GM13977 (cell line): ENCODE measurements around the gene BBS5.

ENCODE experiments used
- DNase-seq: peaks from one replicate; pipeline ENCODE4 v3.0.0; 2012; ENCODE audit warnings: low spot score
- CTCF ChIP-seq: IDR thresholded peaks from 2 replicates; pipeline ENCODE4 v1.5.1; 2012; ENCODE audit warnings: mild to moderate bottlenecking, control low read depth; ENCODE audit not compliant: insufficient read depth; ENCODE audit errors: extremely low read depth, missing control alignments
- in situ Hi-C: fragments of 300-500 bp; cut with MboI; formaldehyde crosslinking; loops from one replicate; pipeline ENCODE4 v1.12.0; 2022; ENCODE audit warnings: low sequenced_read_pairs, low pct_unique_long_range_greater_than_20kb, mixed read lengths, inconsistent platforms; ENCODE audit not compliant: unreplicated experiment

Gene BBS5

DNA sequence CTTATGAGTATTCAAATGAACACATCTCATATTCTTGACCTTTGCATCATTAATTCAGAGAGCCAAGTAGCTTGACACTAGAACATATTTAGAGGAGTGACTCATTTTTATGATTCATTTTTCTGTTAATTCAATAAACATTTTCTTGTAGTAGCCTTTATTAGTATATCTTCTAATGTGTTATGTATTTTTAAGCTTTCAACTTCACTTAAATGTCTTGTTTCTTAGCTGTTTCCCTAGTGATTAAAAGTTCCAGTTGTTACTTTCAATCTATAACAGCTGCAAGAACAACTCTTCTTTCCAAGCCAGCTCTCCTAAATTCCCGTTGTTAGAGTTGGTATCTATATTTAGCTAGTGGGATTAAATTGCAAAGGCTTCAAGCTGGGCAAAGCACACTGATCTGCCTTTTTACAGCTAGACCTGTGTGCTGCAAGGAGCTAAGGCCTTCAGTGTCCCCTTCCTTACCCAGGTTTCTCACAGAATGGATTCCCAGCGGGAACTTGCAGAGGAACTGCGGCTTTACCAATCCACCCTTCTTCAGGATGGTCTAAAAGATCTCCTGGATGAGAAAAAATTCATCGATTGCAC, 30.1 kb downstream of the BBS5 start, which contains the start of gene KLHL41:
Gene KLHL41 (plus strand): TSS at position 405 of the 588 bp plus-strand sequence. CDS start 77 bp downstream, at position 482.
- DNase-seq = no peak
- TF ChIP-seq CTCF = no peak
- in situ Hi-C loops = no loop called here

GRCh38 chr2:169509955-169510354, 30.7 kb downstream of the BBS5 start:
- in situ Hi-C loops = no loop called here
- TF ChIP-seq CTCF = no peak
- DNase-seq = no peak

DNA sequence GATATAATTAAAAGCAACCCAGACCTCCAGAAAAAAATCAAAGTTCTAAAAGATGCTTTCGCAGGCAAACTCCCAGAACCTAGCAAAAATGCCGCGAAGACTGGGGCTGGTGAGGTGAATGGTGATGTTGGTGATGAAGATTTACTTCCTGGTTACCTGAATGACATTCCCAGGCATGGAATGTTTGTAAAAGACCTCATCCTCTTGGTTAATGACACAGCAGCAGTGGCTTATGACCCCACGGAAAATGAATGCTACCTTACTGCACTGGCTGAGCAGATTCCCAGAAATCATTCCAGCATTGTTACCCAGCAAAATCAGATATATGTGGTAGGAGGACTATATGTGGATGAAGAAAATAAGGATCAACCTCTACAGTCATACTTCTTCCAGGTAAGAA, 31.2 kb downstream of the BBS5 start:
- no peak for TF ChIP-seq CTCF
- in situ Hi-C loops = no loop called here
- no peak for DNase-seq

- no peak for DNase-seq
- no peak for TF ChIP-seq CTCF
- in situ Hi-C loops = no loop called here
Measured at GRCh38 chr2:169511818-169512217, 32.5 kb downstream of the BBS5 start.

GRCh38 chr2:169512525-169512924, 33.2 kb downstream of the BBS5 start:
- in situ Hi-C loops = no loop called here
- DNase-seq = no peak
- no peak for TF ChIP-seq CTCF

DNA sequence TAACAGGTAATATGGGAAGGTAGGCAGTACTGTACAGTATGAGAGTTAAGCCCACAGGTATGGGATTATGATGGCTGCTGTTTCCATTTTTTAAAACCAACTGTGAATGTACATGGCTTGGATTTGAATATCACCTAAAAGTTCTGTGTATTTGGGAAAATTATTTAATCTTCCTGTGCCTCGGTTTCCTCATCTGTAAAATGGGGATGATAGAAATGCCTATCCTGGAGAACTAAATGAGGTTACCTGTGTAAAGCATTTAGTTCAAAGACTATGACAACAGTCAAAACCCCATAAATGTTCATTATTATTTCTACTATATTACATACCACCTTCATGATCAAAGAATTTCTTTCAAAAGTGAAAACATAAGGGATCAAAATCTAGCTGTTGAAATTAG, 33.8 kb downstream of the BBS5 start:
- DNase-seq = no peak
- in situ Hi-C loops = no loop called here
- TF ChIP-seq CTCF = no peak
